Measurements from ENCODE around the gene MYOM3.

Gene MYOM3

DNA sequence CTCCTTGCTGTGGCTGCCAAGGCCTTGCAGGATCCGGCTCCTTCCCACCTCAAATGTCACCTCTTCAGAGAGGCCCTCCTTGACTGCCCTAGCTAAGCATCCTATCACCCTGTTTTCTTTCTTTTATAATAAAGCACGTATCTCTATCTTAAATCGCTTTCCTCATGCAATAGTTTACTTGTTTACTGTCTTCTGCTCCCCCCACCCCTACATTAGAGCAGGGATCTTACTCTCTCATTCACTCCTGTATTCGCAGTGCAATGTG lies 36.4 kb downstream of the MYOM3 start:
- TF ChIP-seq, protein P1, sequence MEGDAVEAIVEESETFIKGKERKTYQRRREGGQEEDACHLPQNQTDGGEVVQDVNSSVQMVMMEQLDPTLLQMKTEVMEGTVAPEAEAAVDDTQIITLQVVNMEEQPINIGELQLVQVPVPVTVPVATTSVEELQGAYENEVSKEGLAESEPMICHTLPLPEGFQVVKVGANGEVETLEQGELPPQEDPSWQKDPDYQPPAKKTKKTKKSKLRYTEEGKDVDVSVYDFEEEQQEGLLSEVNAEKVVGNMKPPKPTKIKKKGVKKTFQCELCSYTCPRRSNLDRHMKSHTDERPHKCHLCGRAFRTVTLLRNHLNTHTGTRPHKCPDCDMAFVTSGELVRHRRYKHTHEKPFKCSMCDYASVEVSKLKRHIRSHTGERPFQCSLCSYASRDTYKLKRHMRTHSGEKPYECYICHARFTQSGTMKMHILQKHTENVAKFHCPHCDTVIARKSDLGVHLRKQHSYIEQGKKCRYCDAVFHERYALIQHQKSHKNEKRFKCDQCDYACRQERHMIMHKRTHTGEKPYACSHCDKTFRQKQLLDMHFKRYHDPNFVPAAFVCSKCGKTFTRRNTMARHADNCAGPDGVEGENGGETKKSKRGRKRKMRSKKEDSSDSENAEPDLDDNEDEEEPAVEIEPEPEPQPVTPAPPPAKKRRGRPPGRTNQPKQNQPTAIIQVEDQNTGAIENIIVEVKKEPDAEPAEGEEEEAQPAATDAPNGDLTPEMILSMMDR (conservative IDR thresholded peaks at IDR 0.05; ENCODE audit: low read depth, low read length), result no peak
- no peak for DNase-seq (ENCODE audit: low read depth)
- no peak overlapping the region for H3K4me3 ChIP-seq (ENCODE audit: low read length)

DNA sequence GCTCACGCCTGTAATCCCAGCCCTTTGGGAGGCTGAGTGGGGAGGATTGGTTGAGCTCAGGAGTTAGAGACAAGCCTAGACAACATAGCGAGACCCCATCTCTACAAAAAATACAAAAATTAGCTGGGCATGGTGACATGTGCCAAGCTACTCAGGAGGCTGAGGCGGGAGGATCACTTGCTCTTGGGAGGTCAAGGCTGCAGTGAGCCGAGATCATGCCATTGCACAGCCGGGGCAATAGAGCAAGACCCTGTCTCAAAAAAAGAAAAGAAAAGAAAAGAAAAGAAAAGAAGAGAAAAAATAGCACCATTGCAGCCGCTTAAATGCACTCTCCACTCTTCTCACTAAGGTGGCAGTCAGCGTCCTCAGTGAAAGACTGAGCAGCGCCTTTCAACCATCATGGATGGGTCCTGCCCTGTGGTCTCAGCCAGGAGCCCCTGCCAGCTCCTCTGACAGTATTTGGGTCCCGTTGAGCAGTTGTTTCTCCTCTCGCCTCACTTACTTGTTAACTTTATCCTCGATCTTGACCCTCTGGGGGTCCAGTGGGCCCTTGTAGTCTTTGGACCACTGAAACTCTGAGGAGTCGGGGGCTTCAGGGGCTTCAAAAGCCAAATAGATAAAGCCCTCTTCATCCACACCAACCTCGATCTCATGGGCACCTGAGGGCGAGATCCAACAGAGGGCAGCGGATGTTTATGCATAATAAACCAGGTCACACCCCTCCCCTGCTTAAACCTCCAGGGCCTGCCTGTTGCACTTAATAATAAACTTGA lies 36.9 kb downstream of the MYOM3 start:
- DNase-seq (ENCODE audit: low read depth), result no peak

DNA sequence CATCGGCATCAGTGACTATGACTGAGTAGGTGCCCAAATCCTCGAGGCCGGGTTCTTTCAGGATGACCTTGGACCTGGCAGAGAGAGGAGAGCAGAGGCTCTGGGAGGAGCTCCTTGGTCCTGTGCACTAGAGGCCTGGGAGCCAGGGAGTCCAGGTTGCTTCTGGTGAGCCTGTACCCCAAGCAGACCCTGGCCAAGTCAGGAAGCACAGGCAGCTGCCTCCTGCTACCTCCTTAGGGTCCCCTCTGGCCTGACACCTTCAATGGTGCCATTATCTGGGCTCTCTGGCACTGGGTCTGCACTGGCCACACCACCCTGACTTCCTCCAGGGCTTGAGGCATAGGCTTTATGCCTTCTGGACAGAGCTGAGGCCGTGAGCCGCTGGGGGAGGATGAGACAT lies 37.7 kb downstream of the MYOM3 start:
- TF ChIP-seq, protein P1 (conservative IDR thresholded peaks at IDR 0.05; ENCODE audit: low read depth, low read length), result no peak
- no peak for DNase-seq (ENCODE audit: low read depth)

More for the DNA sequence above, 36.9 kb downstream of the MYOM3 start:
- TF ChIP-seq, protein P1 (conservative IDR thresholded peaks at IDR 0.05; ENCODE audit: low read depth, low read length), result no peak
- no peak overlapping the region for H3K4me3 ChIP-seq (ENCODE audit: low read length)

DNA sequence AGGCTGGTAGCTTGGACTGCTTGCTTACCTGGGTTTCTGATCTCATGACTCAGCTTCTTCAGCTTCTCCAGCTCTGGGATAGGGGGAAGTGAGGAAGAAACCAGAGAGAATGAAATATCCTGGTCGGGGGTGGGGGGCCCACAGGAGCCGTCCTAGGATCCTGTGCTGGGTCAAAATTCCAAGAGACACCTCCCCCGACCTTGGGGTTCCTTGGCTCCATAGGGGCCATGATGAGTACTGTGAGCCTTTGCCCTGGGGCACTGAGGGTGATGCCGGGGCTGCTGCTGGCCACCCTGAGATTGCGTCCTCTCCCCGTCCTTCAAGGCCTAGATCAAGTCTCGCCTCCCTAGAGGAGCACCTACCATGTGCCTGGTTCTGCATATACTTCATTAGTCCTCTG lies 40.0 kb downstream of the MYOM3 start:
- no peak overlapping the region for H3K4me3 ChIP-seq (ENCODE audit: low read length)
- TF ChIP-seq, protein P1 (conservative IDR thresholded peaks at IDR 0.05; ENCODE audit: low read depth, low read length), result no peak
- no peak for DNase-seq (ENCODE audit: low read depth)

More for the DNA sequence above, 37.7 kb downstream of the MYOM3 start:
- H3K4me3 ChIP-seq (ENCODE audit: low read length), result no peak overlapping the region

DNA sequence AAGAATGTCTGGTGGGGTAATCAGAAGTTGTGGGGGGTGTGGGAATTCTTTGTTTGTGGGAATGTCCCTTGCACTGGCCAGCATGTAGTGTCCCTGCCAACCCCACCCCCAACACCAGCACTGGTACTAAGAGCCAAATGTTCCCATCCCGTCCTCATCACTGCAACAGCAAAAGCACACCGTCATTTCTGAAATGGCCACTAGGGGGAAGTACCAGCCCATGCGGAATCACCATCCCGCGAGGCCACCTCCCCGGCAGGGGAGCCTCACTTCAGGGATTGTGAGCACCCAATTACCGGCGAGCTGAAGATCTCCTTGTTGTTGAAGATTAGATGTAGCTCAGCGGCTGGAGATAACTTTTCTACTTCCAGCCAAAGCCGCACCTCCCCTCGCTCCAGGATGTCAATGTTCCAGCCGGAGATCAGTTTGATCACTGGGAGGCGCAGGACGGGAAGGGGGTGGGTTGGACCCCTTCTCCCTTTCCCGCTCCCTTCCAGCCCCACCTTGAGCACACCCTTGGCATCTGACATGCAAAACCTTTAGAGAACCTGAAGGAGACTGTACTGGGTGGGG lies 41.0 kb downstream of the MYOM3 start:
- H3K4me3 ChIP-seq (ENCODE audit: low read length), result no peak overlapping the region
- TF ChIP-seq, protein P1 (conservative IDR thresholded peaks at IDR 0.05; ENCODE audit: low read depth, low read length), result peak; percentile 96
- DNase-seq (ENCODE audit: low read depth), result peak; percentile 34

DNA sequence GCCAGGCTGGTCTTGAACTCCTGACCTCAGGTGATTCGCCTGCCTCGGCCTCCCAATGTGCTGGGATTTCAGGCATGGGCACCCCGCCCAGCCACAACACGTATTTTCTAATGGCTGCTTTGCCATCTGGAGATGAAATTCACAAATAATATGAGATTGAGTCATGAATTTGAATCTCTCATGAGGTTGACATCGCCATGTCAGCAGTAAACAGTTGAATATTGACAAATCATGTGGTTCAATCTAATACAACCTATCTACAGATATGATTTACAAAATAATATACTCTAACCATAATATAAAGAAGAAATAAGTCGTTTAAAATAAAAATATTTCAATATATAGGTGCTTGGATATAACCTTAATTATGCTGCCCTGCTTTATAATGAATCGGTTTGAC lies 42.1 kb downstream of the MYOM3 start:
- TF ChIP-seq, protein P1 (conservative IDR thresholded peaks at IDR 0.05; ENCODE audit: low read depth, low read length), result no peak
- no peak overlapping the region for H3K4me3 ChIP-seq (ENCODE audit: low read length)
- no peak for DNase-seq (ENCODE audit: low read depth)

DNA sequence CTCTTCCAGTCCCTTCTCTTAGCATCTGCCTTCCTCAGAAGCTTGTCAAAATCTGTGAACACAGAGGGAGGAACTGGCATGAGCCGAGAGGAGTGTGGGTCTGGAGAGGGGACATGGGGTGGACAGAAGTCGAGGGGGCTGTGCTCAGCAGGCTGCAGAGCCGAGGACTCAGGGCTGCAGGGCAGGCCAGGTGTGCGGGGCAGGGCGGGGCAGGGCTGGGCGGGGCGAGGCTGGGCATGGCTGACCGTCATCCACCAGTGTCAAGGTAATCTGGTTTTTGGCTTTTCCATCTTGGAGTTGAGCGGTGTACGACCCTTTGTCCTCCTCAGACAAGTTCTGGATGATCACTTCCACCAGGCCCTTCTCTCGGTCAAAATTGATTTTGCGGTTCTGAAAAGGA lies 44.0 kb downstream of the MYOM3 start:
- no peak for DNase-seq (ENCODE audit: low read depth)
- no peak overlapping the region for H3K4me3 ChIP-seq (ENCODE audit: low read length)
- TF ChIP-seq, protein P1 (conservative IDR thresholded peaks at IDR 0.05; ENCODE audit: low read depth, low read length), result no peak
